GM19455 (cell line): Measurements from ENCODE around the gene FAM81A.
"Not testable (repeated sequence)": the region's sequence is repeated elsewhere in the genome, so short reads cannot be mapped to it uniquely, and the experiment has no call there.

Experiments
- ATAC-seq: cut with Tn5 transposase; IDR thresholded peaks from one replicate; pipeline ENCODE4 v1.9.1; 2021; ENCODE audit not compliant: unreplicated experiment

FAM81A gene

GRCh38 chr15:59437817-59438624 lies at the start of gene FAM81A:
FAM81A (plus strand) TSS chr15:59438186; CDS start chr15:59458627, 20,441 bp downstream.
- peak; percentile 63 for ATAC-seq

GRCh38 chr15:59388670-59389069 lies 49.3 kb upstream of the FAM81A start:
- ATAC-seq: no peak

- ATAC-seq: no peak
Observed at GRCh38 chr15:59392299-59392698, 45.7 kb upstream of the FAM81A start.

GRCh38 chr15:59394166-59394661 lies 43.8 kb upstream of the FAM81A start:
- ATAC-seq: no peak

GRCh38 chr15:59396211-59396610 lies 41.8 kb upstream of the FAM81A start:
- no peak for ATAC-seq

GRCh38 chr15:59396679-59397078 lies 41.3 kb upstream of the FAM81A start:
- ATAC-seq: no peak

GRCh38 chr15:59398220-59398619 lies 39.8 kb upstream of the FAM81A start:
- no peak for ATAC-seq

- ATAC-seq: peak; percentile 79
Observed at GRCh38 chr15:59399465-59400102, 38.4 kb upstream of the FAM81A start.

GRCh38 chr15:59400103-59400813 lies 37.7 kb upstream of the FAM81A start:
- ATAC-seq: no peak

GRCh38 chr15:59401051-59401823 lies 36.7 kb upstream of the FAM81A start:
- not testable (repeated sequence) for ATAC-seq

GRCh38 chr15:59401824-59402569 lies 36.0 kb upstream of the FAM81A start:
- ATAC-seq: no peak

GRCh38 chr15:59405079-59405478 lies 32.9 kb upstream of the FAM81A start:
- ATAC-seq: no peak

GRCh38 chr15:59406446-59406845 lies 31.5 kb upstream of the FAM81A start:
- no peak for ATAC-seq

GRCh38 chr15:59407946-59408345 lies 30.0 kb upstream of the FAM81A start:
- no peak for ATAC-seq

GRCh38 chr15:59410391-59410896 lies 27.5 kb upstream of the FAM81A start:
- ATAC-seq: no peak

GRCh38 chr15:59413577-59413976 lies 24.4 kb upstream of the FAM81A start:
- ATAC-seq: no peak

GRCh38 chr15:59416816-59417215 lies 21.2 kb upstream of the FAM81A start:
- no peak for ATAC-seq

GRCh38 chr15:59419170-59419569 lies 18.8 kb upstream of the FAM81A start:
- no peak for ATAC-seq

- no peak for ATAC-seq
Observed at GRCh38 chr15:59420108-59420507, 17.9 kb upstream of the FAM81A start.
